ENCODE results near the gene ING5.

GRCh38 chr2:241673797-241674725 lies 27.8 kb upstream of the ING5 start:
- TF ChIP-seq ZC3H10 (CRISPR knock-in tag; IDR thresholded peaks at IDR 0.05) = no peak
- no peak for TF ChIP-seq ZNF70 (CRISPR knock-in tag; IDR thresholded peaks at IDR 0.05)
- TF ChIP-seq ARNTL (CRISPR knock-in tag; IDR thresholded peaks at IDR 0.05; ENCODE audit: borderline replicate concordance, low read depth) = no peak
- TF ChIP-seq TCF4 (CRISPR knock-in tag; IDR thresholded peaks at IDR 0.05; ENCODE audit: borderline replicate concordance) = no peak
- no peak for TF ChIP-seq ZNF8 (CRISPR knock-in tag; IDR thresholded peaks at IDR 0.05)
- TF ChIP-seq PPARA (CRISPR knock-in tag; IDR thresholded peaks at IDR 0.05; ENCODE audit: borderline replicate concordance) = no peak
- TF ChIP-seq ISL1 (CRISPR knock-in tag; IDR thresholded peaks at IDR 0.05) = no peak
- TF ChIP-seq TOX (CRISPR knock-in tag; IDR thresholded peaks at IDR 0.05; ENCODE audit: borderline replicate concordance) = no peak
- TF ChIP-seq, protein P1, sequence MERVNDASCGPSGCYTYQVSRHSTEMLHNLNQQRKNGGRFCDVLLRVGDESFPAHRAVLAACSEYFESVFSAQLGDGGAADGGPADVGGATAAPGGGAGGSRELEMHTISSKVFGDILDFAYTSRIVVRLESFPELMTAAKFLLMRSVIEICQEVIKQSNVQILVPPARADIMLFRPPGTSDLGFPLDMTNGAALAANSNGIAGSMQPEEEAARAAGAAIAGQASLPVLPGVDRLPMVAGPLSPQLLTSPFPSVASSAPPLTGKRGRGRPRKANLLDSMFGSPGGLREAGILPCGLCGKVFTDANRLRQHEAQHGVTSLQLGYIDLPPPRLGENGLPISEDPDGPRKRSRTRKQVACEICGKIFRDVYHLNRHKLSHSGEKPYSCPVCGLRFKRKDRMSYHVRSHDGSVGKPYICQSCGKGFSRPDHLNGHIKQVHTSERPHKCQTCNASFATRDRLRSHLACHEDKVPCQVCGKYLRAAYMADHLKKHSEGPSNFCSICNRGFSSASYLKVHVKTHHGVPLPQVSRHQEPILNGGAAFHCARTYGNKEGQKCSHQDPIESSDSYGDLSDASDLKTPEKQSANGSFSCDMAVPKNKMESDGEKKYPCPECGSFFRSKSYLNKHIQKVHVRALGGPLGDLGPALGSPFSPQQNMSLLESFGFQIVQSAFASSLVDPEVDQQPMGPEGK (CRISPR knock-in tag; IDR thresholded peaks at IDR 0.05; ENCODE audit: borderline replicate concordance) = no peak
- no peak for TF ChIP-seq POU6F1 (CRISPR knock-in tag; IDR thresholded peaks at IDR 0.05; ENCODE audit: borderline replicate concordance, low read depth)
- TF ChIP-seq ZFP30 (CRISPR knock-in tag; IDR thresholded peaks at IDR 0.05) = no peak

All from SK-N-SH treated with all-trans-retinoic acid at 6 μM for 48 hours (cell line).